Measurements from ENCODE around the gene AFF1. TPM values are rescaled to one million over a fixed set of nuclear protein-coding genes. Genes with fewer than 3 reads are reported as not detected.

Gene AFF1
- total RNA-seq, 1 experiment from 2014 or later, result 23.9 TPM

DNA sequence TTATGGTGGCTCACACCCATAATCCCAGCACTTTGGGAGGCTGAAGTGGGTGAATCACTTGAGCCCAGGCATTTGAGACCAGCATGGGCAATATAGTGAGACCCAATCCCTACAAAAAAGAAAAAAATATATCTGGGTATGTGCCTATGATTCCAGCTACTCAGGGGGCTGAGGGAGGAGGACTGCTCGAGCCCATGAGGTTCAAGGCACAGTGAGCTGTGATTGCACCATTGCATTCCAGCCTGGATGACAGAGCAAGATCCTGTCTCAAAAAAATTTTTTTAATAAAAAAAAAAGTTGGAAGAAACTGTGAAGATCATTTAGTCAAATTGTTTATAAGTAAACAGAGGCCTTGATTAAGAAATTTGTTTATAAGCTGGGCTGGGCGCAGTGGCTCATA lies 246.0 kb downstream of the AFF1 start:
- Histone ChIP-seq H3K9me3 (ENCODE audit: control insufficient read depth, insufficient read depth, low read depth, low read length) (no peaks in the 10 kb centered on the region), H3K4me3 (ENCODE audit: low read depth in 2 of 2, low read length in 2 of 2) (no peak overlapping the region), H3K27ac (ENCODE audit: low read length) (no peak overlapping the region), H3K27me3 (ENCODE audit: control insufficient read depth, insufficient read depth, low read length) (no peaks in the 10 kb centered on the region), H3K4me1 (ENCODE audit: control insufficient read depth, insufficient read depth, low read length) (no peaks in the 10 kb centered on the region), H3K36me3 (ENCODE audit: control insufficient read depth, insufficient read depth, low read length) (no peaks in the 10 kb centered on the region)
- ATAC-seq (no peak), DNase-seq (ENCODE audit: low read depth, low spot score) (no peak)
- ChIA-PET CTCF (no interaction called here), POLR2A (interaction anchor here (0.6 kb wide), 1 partner anchor 262 kb away, joined by 3 read pairs; no protein-coding TSS in a partner anchor)
- intact Hi-C loops (cut with micrococcal nuclease; ENCODE audit: unreplicated experiment), result no loop called here
- TF ChIP-seq, protein P1, sequence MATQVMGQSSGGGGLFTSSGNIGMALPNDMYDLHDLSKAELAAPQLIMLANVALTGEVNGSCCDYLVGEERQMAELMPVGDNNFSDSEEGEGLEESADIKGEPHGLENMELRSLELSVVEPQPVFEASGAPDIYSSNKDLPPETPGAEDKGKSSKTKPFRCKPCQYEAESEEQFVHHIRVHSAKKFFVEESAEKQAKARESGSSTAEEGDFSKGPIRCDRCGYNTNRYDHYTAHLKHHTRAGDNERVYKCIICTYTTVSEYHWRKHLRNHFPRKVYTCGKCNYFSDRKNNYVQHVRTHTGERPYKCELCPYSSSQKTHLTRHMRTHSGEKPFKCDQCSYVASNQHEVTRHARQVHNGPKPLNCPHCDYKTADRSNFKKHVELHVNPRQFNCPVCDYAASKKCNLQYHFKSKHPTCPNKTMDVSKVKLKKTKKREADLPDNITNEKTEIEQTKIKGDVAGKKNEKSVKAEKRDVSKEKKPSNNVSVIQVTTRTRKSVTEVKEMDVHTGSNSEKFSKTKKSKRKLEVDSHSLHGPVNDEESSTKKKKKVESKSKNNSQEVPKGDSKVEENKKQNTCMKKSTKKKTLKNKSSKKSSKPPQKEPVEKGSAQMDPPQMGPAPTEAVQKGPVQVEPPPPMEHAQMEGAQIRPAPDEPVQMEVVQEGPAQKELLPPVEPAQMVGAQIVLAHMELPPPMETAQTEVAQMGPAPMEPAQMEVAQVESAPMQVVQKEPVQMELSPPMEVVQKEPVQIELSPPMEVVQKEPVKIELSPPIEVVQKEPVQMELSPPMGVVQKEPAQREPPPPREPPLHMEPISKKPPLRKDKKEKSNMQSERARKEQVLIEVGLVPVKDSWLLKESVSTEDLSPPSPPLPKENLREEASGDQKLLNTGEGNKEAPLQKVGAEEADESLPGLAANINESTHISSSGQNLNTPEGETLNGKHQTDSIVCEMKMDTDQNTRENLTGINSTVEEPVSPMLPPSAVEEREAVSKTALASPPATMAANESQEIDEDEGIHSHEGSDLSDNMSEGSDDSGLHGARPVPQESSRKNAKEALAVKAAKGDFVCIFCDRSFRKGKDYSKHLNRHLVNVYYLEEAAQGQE (IDR thresholded peaks at IDR 0.05; ENCODE audit: insufficient read depth in 1 of 2, low read depth in 2 of 2, low read length in 1 of 2), result no peak
- TF ChIP-seq SIN3A (IDR thresholded peaks at IDR 0.05; ENCODE audit: borderline replicate concordance, insufficient read depth, low read depth, low read length), result no peak
- TF ChIP-seq TCF7L2 (IDR thresholded peaks at IDR 0.05; ENCODE audit: low read depth, low read length), result no peak
- no peak for TF ChIP-seq POLR2AphosphoS5 (IDR thresholded peaks at IDR 0.05; ENCODE audit: low read depth, low read length)
- TF ChIP-seq, protein P2, sequence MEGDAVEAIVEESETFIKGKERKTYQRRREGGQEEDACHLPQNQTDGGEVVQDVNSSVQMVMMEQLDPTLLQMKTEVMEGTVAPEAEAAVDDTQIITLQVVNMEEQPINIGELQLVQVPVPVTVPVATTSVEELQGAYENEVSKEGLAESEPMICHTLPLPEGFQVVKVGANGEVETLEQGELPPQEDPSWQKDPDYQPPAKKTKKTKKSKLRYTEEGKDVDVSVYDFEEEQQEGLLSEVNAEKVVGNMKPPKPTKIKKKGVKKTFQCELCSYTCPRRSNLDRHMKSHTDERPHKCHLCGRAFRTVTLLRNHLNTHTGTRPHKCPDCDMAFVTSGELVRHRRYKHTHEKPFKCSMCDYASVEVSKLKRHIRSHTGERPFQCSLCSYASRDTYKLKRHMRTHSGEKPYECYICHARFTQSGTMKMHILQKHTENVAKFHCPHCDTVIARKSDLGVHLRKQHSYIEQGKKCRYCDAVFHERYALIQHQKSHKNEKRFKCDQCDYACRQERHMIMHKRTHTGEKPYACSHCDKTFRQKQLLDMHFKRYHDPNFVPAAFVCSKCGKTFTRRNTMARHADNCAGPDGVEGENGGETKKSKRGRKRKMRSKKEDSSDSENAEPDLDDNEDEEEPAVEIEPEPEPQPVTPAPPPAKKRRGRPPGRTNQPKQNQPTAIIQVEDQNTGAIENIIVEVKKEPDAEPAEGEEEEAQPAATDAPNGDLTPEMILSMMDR (IDR thresholded peaks at IDR 0.05), result no peak
- BruUV-seq (replicated peaks), result no TSS peak
- in situ Hi-C loops (cut with HindIII; ENCODE audit: low pct_unique_long_range_greater_than_20kb, low sequenced_read_pairs), result no loop called here

DNA sequence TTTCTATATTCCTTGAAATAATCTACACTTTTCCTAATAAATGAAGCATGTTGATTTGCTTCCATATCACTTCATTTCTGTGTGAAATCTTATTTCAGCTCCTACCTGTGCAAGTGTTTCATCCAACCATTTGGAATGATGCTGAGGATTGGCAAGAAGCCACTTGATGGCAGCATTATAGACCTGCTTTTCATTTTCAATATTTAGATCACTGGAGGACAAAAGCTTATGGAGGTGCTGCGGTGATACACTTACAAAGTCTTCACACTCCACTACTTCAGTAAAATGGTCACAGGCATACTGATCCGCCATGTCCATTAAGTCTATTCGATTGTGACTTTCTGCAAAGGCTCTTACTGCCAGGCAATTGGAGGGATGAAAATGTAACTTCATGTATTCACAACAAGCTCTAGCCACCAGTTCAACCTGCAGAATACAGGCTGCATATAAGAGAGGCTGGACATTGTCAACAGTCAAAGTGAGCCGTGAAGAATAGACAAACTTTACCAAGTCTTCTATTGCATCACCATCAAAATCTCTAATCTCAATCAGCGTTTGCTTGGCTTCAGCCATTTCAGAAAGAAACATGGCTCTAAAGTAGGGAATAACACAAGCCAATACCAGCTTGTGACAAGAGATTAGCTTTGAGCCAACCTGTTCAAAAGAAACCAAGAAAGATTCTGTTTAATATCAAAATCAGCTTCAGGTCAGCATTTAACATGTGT lies 250.5 kb downstream of the AFF1 start:
- TF ChIP-seq POLR2AphosphoS5 (IDR thresholded peaks at IDR 0.05; ENCODE audit: low read depth, low read length) (no peak), TCF7L2 (IDR thresholded peaks at IDR 0.05; ENCODE audit: low read depth, low read length) (no peak), SIN3A (IDR thresholded peaks at IDR 0.05; ENCODE audit: borderline replicate concordance, insufficient read depth, low read depth, low read length) (no peak)
- TF ChIP-seq, protein P2 (IDR thresholded peaks at IDR 0.05), result no peak
- TF ChIP-seq, protein P1 (IDR thresholded peaks at IDR 0.05; ENCODE audit: insufficient read depth in 1 of 2, low read depth in 2 of 2, low read length in 1 of 2), result no peak
- no peaks in the 10 kb centered on the region for H3K9me3 ChIP-seq (ENCODE audit: control insufficient read depth, insufficient read depth, low read depth, low read length)
- BruUV-seq (replicated peaks), result no TSS peak
- POLR2A ChIA-PET, result interaction anchor here (0.5 kb wide), 1 partner anchor 1009 kb away, joined by 4 read pairs; no protein-coding TSS in a partner anchor
- intact Hi-C loops (cut with micrococcal nuclease; ENCODE audit: unreplicated experiment), result no loop called here
- no peak for ATAC-seq
- H3K36me3 ChIP-seq (ENCODE audit: control insufficient read depth, insufficient read depth, low read length), result no peaks in the 10 kb centered on the region
- no peak overlapping the region for H3K27ac ChIP-seq (ENCODE audit: low read length)
- in situ Hi-C loops (cut with HindIII; ENCODE audit: low pct_unique_long_range_greater_than_20kb, low sequenced_read_pairs), result no loop called here
- no peaks in the 10 kb centered on the region for H3K27me3 ChIP-seq (ENCODE audit: control insufficient read depth, insufficient read depth, low read length)
- H3K4me3 ChIP-seq (ENCODE audit: low read depth in 2 of 2, low read length in 2 of 2), result no peak overlapping the region
- DNase-seq (ENCODE audit: low read depth, low spot score), result no peak
- no peaks in the 10 kb centered on the region for H3K4me1 ChIP-seq (ENCODE audit: control insufficient read depth, insufficient read depth, low read length)
- CTCF ChIA-PET, result no interaction called here

All from Panc1 (cell line).